ENCODE data around the gene APOC3. TPM values are rescaled to one million over a fixed set of nuclear protein-coding genes. Genes with fewer than 3 reads are reported as not detected.

The APOC3 gene
- total RNA-seq, 1 donor from 2014 or later, result 83.1 TPM

- peaks cover 11 to 12% of the 10 kb centered on the region in 2 donors for H3K4me1 ChIP-seq
- no peak within 1 kb of the TSS for H3K4me3 ChIP-seq
- TF ChIP-seq, protein P1, sequence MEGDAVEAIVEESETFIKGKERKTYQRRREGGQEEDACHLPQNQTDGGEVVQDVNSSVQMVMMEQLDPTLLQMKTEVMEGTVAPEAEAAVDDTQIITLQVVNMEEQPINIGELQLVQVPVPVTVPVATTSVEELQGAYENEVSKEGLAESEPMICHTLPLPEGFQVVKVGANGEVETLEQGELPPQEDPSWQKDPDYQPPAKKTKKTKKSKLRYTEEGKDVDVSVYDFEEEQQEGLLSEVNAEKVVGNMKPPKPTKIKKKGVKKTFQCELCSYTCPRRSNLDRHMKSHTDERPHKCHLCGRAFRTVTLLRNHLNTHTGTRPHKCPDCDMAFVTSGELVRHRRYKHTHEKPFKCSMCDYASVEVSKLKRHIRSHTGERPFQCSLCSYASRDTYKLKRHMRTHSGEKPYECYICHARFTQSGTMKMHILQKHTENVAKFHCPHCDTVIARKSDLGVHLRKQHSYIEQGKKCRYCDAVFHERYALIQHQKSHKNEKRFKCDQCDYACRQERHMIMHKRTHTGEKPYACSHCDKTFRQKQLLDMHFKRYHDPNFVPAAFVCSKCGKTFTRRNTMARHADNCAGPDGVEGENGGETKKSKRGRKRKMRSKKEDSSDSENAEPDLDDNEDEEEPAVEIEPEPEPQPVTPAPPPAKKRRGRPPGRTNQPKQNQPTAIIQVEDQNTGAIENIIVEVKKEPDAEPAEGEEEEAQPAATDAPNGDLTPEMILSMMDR (IDR thresholded peaks at IDR 0.05), result no peak
- no peaks in the 10 kb centered on the region for H3K36me3 ChIP-seq
- DNase-seq (ENCODE audit: low spot score in 2 of 2), result no peak
- peak within 1 kb of the TSS; percentile 88 to 92 for H3K27ac ChIP-seq
- intact Hi-C loops (cut with DNase I), result no loop called here
- H3K9me3 ChIP-seq, result no peaks in the 10 kb centered on the region
- H3K27me3 ChIP-seq, result no peaks in the 10 kb centered on the region
Measured at GRCh38 chr11:116837231-116838091, 7.8 kb downstream of the APOC3 start, which contains the start of gene APOA1. APOA1 (minus strand) TSS chr11:116837622; CDS start chr11:116837387, 235 bp downstream.

DNA sequence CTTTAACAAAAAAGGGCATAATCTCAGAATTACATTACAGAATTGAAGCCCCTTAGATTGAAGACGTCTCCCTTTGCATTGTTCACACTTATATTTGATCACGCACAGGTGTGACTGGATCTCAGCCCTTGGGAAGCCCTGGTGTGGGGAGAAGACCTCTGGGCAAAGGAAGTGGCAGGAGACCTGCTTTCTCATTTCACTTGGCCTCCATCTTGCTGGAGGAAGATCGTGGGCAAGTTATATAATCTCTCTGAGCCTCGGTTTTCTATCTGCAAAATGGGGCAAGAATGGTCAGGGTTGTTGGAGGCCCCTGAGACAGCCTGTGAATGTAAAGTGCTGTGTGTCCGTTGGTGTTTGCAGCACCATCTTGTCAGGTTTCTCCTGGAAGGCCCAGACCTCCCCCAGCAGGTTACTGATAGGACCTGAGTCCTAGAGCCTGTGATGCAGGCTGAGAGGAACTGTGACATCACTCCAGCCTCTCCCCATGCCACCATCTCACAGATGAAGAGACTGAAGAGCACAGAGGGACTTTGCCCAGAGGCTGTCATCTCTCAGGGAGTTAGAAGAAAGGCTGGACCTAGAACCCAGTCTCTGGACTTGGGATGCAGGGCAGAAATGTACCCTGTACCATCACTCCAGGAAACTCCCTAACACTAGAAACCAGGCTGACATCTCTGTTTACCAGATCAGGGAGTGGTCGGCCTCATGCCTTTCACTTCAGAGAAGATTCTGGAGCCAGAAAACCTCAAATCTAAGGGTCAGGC lies 8.8 kb downstream of the APOC3 start:
- TF ChIP-seq, protein P1 (IDR thresholded peaks at IDR 0.05), result no peak
- intact Hi-C loops (cut with DNase I), result no loop called here
- H3K4me1 ChIP-seq, result peaks cover 11 to 12% of the 10 kb centered on the region in 2 donors
- DNase-seq (ENCODE audit: low spot score in 2 of 2), result no peak
- peaks cover under 1 to 8% of the 10 kb centered on the region in 2 donors for H3K36me3 ChIP-seq
- no peak overlapping the region for H3K27ac ChIP-seq
- H3K9me3 ChIP-seq, result no peaks in the 10 kb centered on the region
- H3K27me3 ChIP-seq, result no peaks in the 10 kb centered on the region
- no peak overlapping the region for H3K4me3 ChIP-seq

DNA sequence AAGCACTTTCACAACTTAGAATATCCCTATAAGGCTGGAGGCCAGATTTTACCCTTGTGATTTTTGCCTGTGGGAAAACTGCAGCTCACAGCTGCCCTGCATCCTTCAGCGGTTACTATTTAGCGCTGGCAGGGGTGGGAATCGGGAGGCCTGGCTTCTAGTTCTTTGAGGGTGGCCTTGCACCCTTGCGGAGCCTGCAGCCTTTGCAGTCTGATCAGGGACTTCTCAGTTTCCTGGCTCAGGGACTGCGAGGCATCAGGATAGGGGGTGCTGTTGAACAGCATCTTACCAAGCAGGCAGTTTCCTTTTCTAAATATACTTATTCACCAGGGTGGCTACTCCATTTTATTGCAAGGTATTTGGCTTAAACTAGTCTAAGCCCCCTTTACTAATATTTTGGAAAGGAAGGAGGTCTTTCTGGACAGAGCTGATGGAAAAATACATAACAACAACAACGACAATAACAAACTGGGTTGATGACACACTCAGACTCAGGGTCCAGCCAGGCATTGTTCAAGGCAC lies 10.6 kb downstream of the APOC3 start:
- intact Hi-C loops (cut with DNase I), result no loop called here
- no peak for DNase-seq (ENCODE audit: low spot score in 2 of 2)
- Histone ChIP-seq H3K36me3 (peaks cover 12 to 20% of the 10 kb centered on the region in 2 donors), H3K27me3 (no peaks in the 10 kb centered on the region), H3K4me1 (peaks cover 6 to 8% of the 10 kb centered on the region in 2 donors), H3K9me3 (no peaks in the 10 kb centered on the region), H3K4me3 (no peak overlapping the region), H3K27ac (no peak overlapping the region)
- TF ChIP-seq, protein P1 (IDR thresholded peaks at IDR 0.05), result no peak

GRCh38 chr11:116840746-116841296 lies 11.1 kb downstream of the APOC3 start:
- peaks cover under 1 to 4% of the 10 kb centered on the region in 2 donors for H3K4me1 ChIP-seq
- TF ChIP-seq, protein P1 (IDR thresholded peaks at IDR 0.05), result no peak
- H3K27me3 ChIP-seq, result no peaks in the 10 kb centered on the region
- no peaks in the 10 kb centered on the region for H3K9me3 ChIP-seq
- H3K36me3 ChIP-seq, result peaks cover 17 to 25% of the 10 kb centered on the region in 2 donors
- H3K27ac ChIP-seq, result no peak overlapping the region
- H3K4me3 ChIP-seq, result no peak overlapping the region
- no peak for DNase-seq (ENCODE audit: low spot score in 2 of 2)
- intact Hi-C loops (cut with DNase I), result no loop called here

GRCh38 chr11:116842117-116842516 lies 12.4 kb downstream of the APOC3 start:
- TF ChIP-seq, protein P1 (IDR thresholded peaks at IDR 0.05), result no peak
- Histone ChIP-seq H3K4me3 (no peak overlapping the region), H3K9me3 (no peaks in the 10 kb centered on the region), H3K27ac (no peak overlapping the region), H3K36me3 (peaks cover 30 to 38% of the 10 kb centered on the region in 2 donors), H3K27me3 (no peaks in the 10 kb centered on the region), H3K4me1 (no peaks in the 10 kb centered on the region)
- no peak for DNase-seq (ENCODE audit: low spot score in 2 of 2)
- intact Hi-C loops (cut with DNase I), result no loop called here

Measured in ascending aorta (tissue), 2 donors.